Effector memory CD4-positive, alpha-beta T cell (primary cell): ENCODE measurements around the gene SDCCAG8.

Experiments
- DNase-seq, 3 donors: peaks; one replicate each; pipeline ENCODE4 v3.0.0-alpha.2; 2020
- H3K27ac ChIP-seq: 2 replicates; pipeline ENCODE4 v1.7.0; 2013; ENCODE audit warnings: mild to moderate bottlenecking, low read length, moderate library complexity; ENCODE audit not compliant: insufficient read depth, poor library complexity, severe bottlenecking
- H3K27me3 ChIP-seq: replicated peaks from 2 replicates; pipeline ENCODE4 v1.7.0; 2013; ENCODE audit warnings: mild to moderate bottlenecking, low read length; ENCODE audit not compliant: insufficient read depth, control insufficient read depth, poor library complexity, severe bottlenecking
- H3K36me3 ChIP-seq: 2 replicates; pipeline ENCODE4 v1.7.0; 2013; ENCODE audit warnings: mild to moderate bottlenecking, low read length, moderate library complexity; ENCODE audit not compliant: control insufficient read depth, insufficient read depth
- H3K4me1 ChIP-seq: 2 replicates; pipeline ENCODE4 v1.7.0; 2013; ENCODE audit warnings: low read length, mild to moderate bottlenecking; ENCODE audit not compliant: control insufficient read depth, insufficient read depth, poor library complexity, severe bottlenecking
- H3K4me3 ChIP-seq: 2 replicates; pipeline ENCODE4 v1.7.0; 2013; ENCODE audit warnings: low read length, low read depth, mild to moderate bottlenecking; ENCODE audit not compliant: insufficient read depth, poor library complexity, severe bottlenecking
- H3K9me3 ChIP-seq: 2 replicates; pipeline ENCODE4 v1.7.0; 2013; ENCODE audit warnings: mild to moderate bottlenecking, low read length, moderate library complexity; ENCODE audit not compliant: control insufficient read depth

Gene SDCCAG8

GRCh38 chr1:243474906-243475305 is 219.1 kb downstream of the SDCCAG8 start:
- Histone ChIP-seq H3K9me3 (no peaks in the 10 kb centered on the region), H3K27me3 (no peaks in the 10 kb centered on the region), H3K4me3 (no peak overlapping the region), H3K27ac (no peak overlapping the region), H3K4me1 (no peaks in the 10 kb centered on the region), H3K36me3 (no peaks in the 10 kb centered on the region)
- no peak for DNase-seq

GRCh38 chr1:243475966-243476365 is 220.1 kb downstream of the SDCCAG8 start:
- Histone ChIP-seq H3K4me3 (no peak overlapping the region), H3K4me1 (no peaks in the 10 kb centered on the region), H3K27me3 (no peaks in the 10 kb centered on the region), H3K27ac (no peak overlapping the region), H3K9me3 (no peaks in the 10 kb centered on the region), H3K36me3 (no peaks in the 10 kb centered on the region)
- DNase-seq, result no peak

- no peaks in the 10 kb centered on the region for H3K36me3 ChIP-seq
- no peak overlapping the region for H3K4me3 ChIP-seq
- DNase-seq, result no peak
- no peak overlapping the region for H3K27ac ChIP-seq
- H3K9me3 ChIP-seq, result no peaks in the 10 kb centered on the region
- H3K4me1 ChIP-seq, result peaks cover 8% of the 10 kb centered on the region
- no peaks in the 10 kb centered on the region for H3K27me3 ChIP-seq
These were observed 222.0 kb downstream of the SDCCAG8 start for GRCh38 chr1:243477731-243478290.

- Histone ChIP-seq H3K27ac (no peak overlapping the region), H3K9me3 (no peaks in the 10 kb centered on the region), H3K4me1 (peaks cover 10% of the 10 kb centered on the region), H3K4me3 (no peak overlapping the region), H3K27me3 (no peaks in the 10 kb centered on the region), H3K36me3 (no peaks in the 10 kb centered on the region)
- no peak for DNase-seq
These were observed 225.3 kb downstream of the SDCCAG8 start for GRCh38 chr1:243481101-243481500.

- H3K4me3 ChIP-seq, result peak overlapping the region; percentile 31
These were observed 226.5 kb downstream of the SDCCAG8 start for GRCh38 chr1:243482141-243483022.

GRCh38 chr1:243483071-243483771 is 227.4 kb downstream of the SDCCAG8 start:
- H3K4me3 ChIP-seq, result peak overlapping the region; percentile 31
- H3K4me1 ChIP-seq, result peaks cover 10% of the 10 kb centered on the region
- no peaks in the 10 kb centered on the region for H3K36me3 ChIP-seq
- no peak for DNase-seq
- H3K27ac ChIP-seq, result no peak overlapping the region
- no peaks in the 10 kb centered on the region for H3K27me3 ChIP-seq
- no peaks in the 10 kb centered on the region for H3K9me3 ChIP-seq

More at GRCh38 chr1:243482141-243483022, 226.5 kb downstream of the SDCCAG8 start:
- H3K4me1 ChIP-seq, result peaks cover 10% of the 10 kb centered on the region
- DNase-seq, result no peak
- no peaks in the 10 kb centered on the region for H3K27me3 ChIP-seq
- no peaks in the 10 kb centered on the region for H3K36me3 ChIP-seq
- no peak overlapping the region for H3K27ac ChIP-seq
- H3K9me3 ChIP-seq, result no peaks in the 10 kb centered on the region

GRCh38 chr1:243483952-243484351 is 228.1 kb downstream of the SDCCAG8 start:
- no peaks in the 10 kb centered on the region for H3K27me3 ChIP-seq
- no peak overlapping the region for H3K27ac ChIP-seq
- DNase-seq, result no peak
- H3K9me3 ChIP-seq, result no peaks in the 10 kb centered on the region
- H3K4me1 ChIP-seq, result peaks cover 10% of the 10 kb centered on the region
- no peak overlapping the region for H3K4me3 ChIP-seq
- no peaks in the 10 kb centered on the region for H3K36me3 ChIP-seq

GRCh38 chr1:243487036-243487648 is 231.3 kb downstream of the SDCCAG8 start:
- H3K4me1 ChIP-seq, result peaks cover 8% of the 10 kb centered on the region
- no peak overlapping the region for H3K4me3 ChIP-seq
- no peak overlapping the region for H3K27ac ChIP-seq
- no peaks in the 10 kb centered on the region for H3K9me3 ChIP-seq
- peaks cover 3% of the 10 kb centered on the region for H3K36me3 ChIP-seq
- no peak for DNase-seq
- no peaks in the 10 kb centered on the region for H3K27me3 ChIP-seq

- DNase-seq, result no peak
- H3K36me3 ChIP-seq, result peaks cover 3% of the 10 kb centered on the region
- H3K4me1 ChIP-seq, result peaks cover 2% of the 10 kb centered on the region
- H3K27ac ChIP-seq, result no peak overlapping the region
- H3K27me3 ChIP-seq, result no peaks in the 10 kb centered on the region
- no peak overlapping the region for H3K4me3 ChIP-seq
- H3K9me3 ChIP-seq, result no peaks in the 10 kb centered on the region
These were observed 231.9 kb downstream of the SDCCAG8 start for GRCh38 chr1:243487649-243488227.
